Esophagus muscularis mucosa (tissue), 4 donors: ENCODE measurements around the gene DGKD.

ENCODE experiments used
- CTCF ChIP-seq, 3 experiments: fragments of 200-600 bp in 2 of 3; fragments of 450-650 bp in 1 of 3; sonication (generic) in 2 of 3; IDR thresholded peaks; one replicate each; pipeline ENCODE4 v1.5.1; 2017 to 2019; ENCODE audit warnings: antibody characterized with exemption in 3 of 3, mild to moderate bottlenecking in 2 of 3, moderate library complexity in 1 of 3
- EP300 ChIP-seq: sonication (generic); formaldehyde crosslinking; IDR thresholded peaks from one replicate; pipeline ENCODE4 v1.6.1; 2017; ENCODE audit warnings: antibody characterized with exemption
- POLR2A ChIP-seq: fragments of 450-650 bp; IDR thresholded peaks from one replicate; pipeline ENCODE4 v1.6.1; 2017; ENCODE audit warnings: antibody characterized with exemption, moderate library complexity, mild to moderate bottlenecking, low read depth

- TF ChIP-seq CTCF (IDR thresholded peaks at IDR 0.05) (no peak), POLR2A (no peak), EP300 (no peak)
These were observed 103.8 kb downstream of the DGKD start for GRCh38 chr2:233458031-233458610.
